GM21786 (cell line): Measurements from ENCODE around the gene POLR2F.

Source experiments
- ATAC-seq: cut with Tn5 transposase; IDR thresholded peaks from one replicate; pipeline ENCODE4 v1.9.1; 2021; ENCODE audit not compliant: unreplicated experiment

Gene POLR2F

GRCh38 chr22:37979782-37980181, 26.3 kb downstream of the POLR2F start:
- no peak for ATAC-seq

GRCh38 chr22:37981282-37982011, 27.9 kb downstream of the POLR2F start:
- no peak for ATAC-seq

- no peak for ATAC-seq
Measured at GRCh38 chr22:37982151-37982785, 28.8 kb downstream of the POLR2F start.

GRCh38 chr22:37982938-37983859, 29.7 kb downstream of the POLR2F start:
- ATAC-seq = no peak

- ATAC-seq = no peak
Measured at GRCh38 chr22:37983860-37984791, 30.6 kb downstream of the POLR2F start, which contains the start of gene SOX10. SOX10 (minus strand) TSS chr22:37984555; CDS start chr22:37983784, 771 bp downstream.

GRCh38 chr22:37985050-37985585, 31.6 kb downstream of the POLR2F start:
- no peak for ATAC-seq

- no peak for ATAC-seq
Measured at GRCh38 chr22:37985751-37986281, 32.3 kb downstream of the POLR2F start.

GRCh38 chr22:37986371-37986770, 32.9 kb downstream of the POLR2F start:
- no peak for ATAC-seq

- no peak for ATAC-seq
Measured at GRCh38 chr22:37989146-37990045, 35.9 kb downstream of the POLR2F start.

GRCh38 chr22:37990301-37990700, 36.8 kb downstream of the POLR2F start:
- ATAC-seq = no peak

GRCh38 chr22:37990862-37991261, 37.4 kb downstream of the POLR2F start:
- no peak for ATAC-seq

- no peak for ATAC-seq
Measured at GRCh38 chr22:37991731-37992442, 38.4 kb downstream of the POLR2F start.

GRCh38 chr22:37994049-37994448, 40.5 kb downstream of the POLR2F start:
- ATAC-seq = no peak

- no peak for ATAC-seq
Measured at GRCh38 chr22:37994982-37995381, 41.5 kb downstream of the POLR2F start.

- no peak for ATAC-seq
Measured at GRCh38 chr22:37995460-37995859, 42.0 kb downstream of the POLR2F start.

- ATAC-seq = no peak
Measured at GRCh38 chr22:37996079-37996478, 42.6 kb downstream of the POLR2F start.

- no peak for ATAC-seq
Measured at GRCh38 chr22:37996515-37997246, 43.2 kb downstream of the POLR2F start.

- no peak for ATAC-seq
Measured at GRCh38 chr22:37998543-37998942, 45.0 kb downstream of the POLR2F start.
